GM12878 (cell line): ENCODE measurements around the gene TMED7. TPM values are rescaled to one million over a fixed set of nuclear protein-coding genes. Genes with fewer than 3 reads are reported as not detected.

Experiments
- ATAC-seq: fragments of 200-7000 bp; cut with Tn5 transposase; 3 replicates; pipeline ENCODE4 v1.9.1; 2020; ENCODE audit warnings: mild to moderate bottlenecking, moderate library complexity
- BruUV-seq: library from RNA; stranded (reverse); fragments of 400-500 nt; replicated peaks from 2 replicates; lab custom pipeline; 2021; lab: Mats Ljungman, UMichigan
- CTCF ChIA-PET: fragments of 300-600 bp; sonication (Branson Sonifier 250); formaldehyde crosslinking; extraction: SDS; loops from one replicate; lab custom pipeline; 2021; ENCODE audit warnings: inconsistent platforms; lab: Yijun Ruan, JAX
- POLR2A ChIA-PET: fragments of 350-600 bp; formaldehyde crosslinking; extraction: SDS; loops from one replicate; lab custom pipeline; 2021; ENCODE audit warnings: inconsistent platforms; lab: Charles Lee
- RAD21 ChIA-PET: fragments of 300-600 bp; sonication (Branson Sonifier 250); formaldehyde crosslinking; loops from one replicate; lab custom pipeline; 2023; ENCODE audit warnings: antibody characterized with exemption; ENCODE audit not compliant: unreplicated experiment; lab: Charles Lee
- SMC1A ChIA-PET: fragments of 300-600 bp; sonication (Branson Sonifier 250); formaldehyde crosslinking; loops from one replicate; lab custom pipeline; 2023; ENCODE audit not compliant: unreplicated experiment, uncharacterized antibody; lab: Charles Lee
- DNase-seq: peaks from one replicate; pipeline ENCODE4 v3.0.0-alpha.2; 2011; ENCODE audit warnings: low read depth, low spot score
- FAIRE-seq: peaks from 3 replicates; lab custom pipeline; 2011; peaks lifted over from hg19 to GRCh38; lab: Jason Lieb, UNC
- H2AFZ ChIP-seq: 2 replicates; pipeline ENCODE4 v1.6.0; 2011; ENCODE audit warnings: low read depth, low read length, control low read depth; ENCODE audit not compliant: control insufficient read depth
- H3K27ac ChIP-seq: 2 replicates; pipeline ENCODE4 v1.5.1; 2011; ENCODE audit warnings: control low read depth; ENCODE audit not compliant: control insufficient read depth, insufficient read depth
- H3K27me3 ChIP-seq, 2 experiments: replicated peaks in 1 of 2; 2 replicates each; pipeline versions ENCODE4 v1.6.0 to v1.6.1; 2011; ENCODE audit warnings: low read length in 1 of 2; ENCODE audit not compliant: control insufficient read depth in 2 of 2, insufficient read depth in 2 of 2
- H3K36me3 ChIP-seq, 2 experiments: 2 replicates each; pipeline ENCODE4 v1.5.1; 2011; ENCODE audit warnings: low read length in 1 of 2; ENCODE audit not compliant: control insufficient read depth in 2 of 2, insufficient read depth in 2 of 2
- H3K4me1 ChIP-seq: 2 replicates; pipeline ENCODE4 v1.6.1; 2011; ENCODE audit warnings: mild to moderate bottlenecking, low read length, moderate library complexity, mixed read lengths; ENCODE audit not compliant: control insufficient read depth, insufficient read depth
- H3K4me2 ChIP-seq: 2 replicates; pipeline ENCODE4 v1.6.0; 2011; ENCODE audit warnings: control low read depth; ENCODE audit not compliant: control insufficient read depth, insufficient read depth
- H3K4me3 ChIP-seq: fragments of 200-600 bp; sonication (generic); 2 replicates; pipeline ENCODE4 v1.5.1; 2016
- H3K79me2 ChIP-seq: 2 replicates; pipeline ENCODE4 v1.6.0; 2011; ENCODE audit warnings: low read length; ENCODE audit not compliant: control insufficient read depth, insufficient read depth
- H3K9ac ChIP-seq: 2 replicates; pipeline ENCODE4 v1.8.0; 2011; ENCODE audit warnings: low read length, control low read depth, mixed read lengths; ENCODE audit not compliant: control insufficient read depth, insufficient read depth
- H3K9me3 ChIP-seq: replicated peaks from 3 replicates; pipeline ENCODE4 v1.5.1; 2011; ENCODE audit warnings: mild to moderate bottlenecking, low read length; ENCODE audit not compliant: control insufficient read depth, insufficient read depth
- H4K20me1 ChIP-seq: 2 replicates; pipeline ENCODE4 v1.6.0; 2011; ENCODE audit not compliant: control insufficient read depth, insufficient read depth
- CHD4 ChIP-seq: fragments of 200-600 bp; sonication (generic); IDR thresholded peaks from 2 replicates; pipeline ENCODE4 v1.6.1; 2016; ENCODE audit warnings: mild to moderate bottlenecking
- IKZF1 ChIP-seq: fragments of 450-650 bp; conservative IDR thresholded peaks from 2 replicates; pipeline ENCODE4 v1.6.1; 2017; ENCODE audit warnings: antibody characterized with exemption, mild to moderate bottlenecking
- POLR2AphosphoS2 ChIP-seq: IDR thresholded peaks from 2 replicates; pipeline ENCODE4 v1.6.1; 2011; ENCODE audit warnings: low read depth, mild to moderate bottlenecking, low read length, improper control_type of control experiment, moderate library complexity
- SMAD5 ChIP-seq: IDR thresholded peaks from 2 replicates; pipeline ENCODE4 v1.6.1; 2016; ENCODE audit warnings: antibody characterized with exemption, low read depth
- TCF3 ChIP-seq: IDR thresholded peaks from 2 replicates; pipeline ENCODE4 v1.6.1; 2012; ENCODE audit warnings: low read depth, mild to moderate bottlenecking, low read length, borderline replicate concordance; ENCODE audit not compliant: insufficient read depth
- WRNIP1 ChIP-seq: IDR thresholded peaks from 2 replicates; pipeline ENCODE4 v1.6.1; 2011; ENCODE audit warnings: low read depth, low read length, improper control_type of control experiment, borderline replicate concordance
- ZNF24 ChIP-seq: fragments of 450-650 bp; IDR thresholded peaks from 2 replicates; pipeline ENCODE4 v1.6.1; 2017; ENCODE audit warnings: antibody characterized with exemption, mild to moderate bottlenecking
- WGBS: methylation state at CpG from one replicate; pipeline ENCODE4 v1.1.6; 2016; ENCODE audit warnings: low lambda C conversion rate; ENCODE audit not compliant: insufficient replicate concordance, insufficient coverage; ENCODE audit errors: missing lambda C conversion rate; 5-methylcytosine and 5-hydroxymethylcytosine counted together
- in situ Hi-C: fragments of 300-500 bp; cut with MboI; formaldehyde crosslinking; loops from 9 replicates; pipeline ENCODE4 v1.14.3; 2018; ENCODE audit warnings: mixed read lengths
- intact Hi-C: fragments of 100-400 bp; cut with micrococcal nuclease; formaldehyde crosslinking; loops from one replicate; pipeline ENCODE4 v1.14.2; 2022; ENCODE audit not compliant: unreplicated experiment
- polyA plus RNA-seq, 11 experiments: library from polyadenylated mRNA; depleted of rRNA in 4 of 11; unstranded in 6 of 11; stranded (reverse) in 5 of 11; fragments of >200 nt; fragmentation: Nextera tagmentation in 4 of 11; fragmentation: Illumina TruSeq in 1 of 11; extraction: Ambion mirVana in 4 of 11; extraction: Trizol in 1 of 11; gene quantifications; 1 replicate in 1 of 11; 2 replicates in 10 of 11; pipeline versions ENCODE4 v1.2.1 to v1.2.3, GENCODE V29; 2011 to 2016; ENCODE audit warnings: inconsistent platforms in 2 of 11, missing spikeins in 2 of 11, low read depth in 1 of 11
- total RNA-seq, 4 experiments: library from RNA; depleted of rRNA in 3 of 4; stranded (reverse); fragments of >200 nt in 3 of 4; fragmentation: Illumina TruSeq in 1 of 4; extraction: Trizol in 1 of 4; gene quantifications; 2 replicates each; pipeline versions ENCODE4 v1.2.1 to v1.2.3, GENCODE V29; 2013 to 2021
- TF ChIP-seq, protein P1 (sequence below): fragments of 450-650 bp; IDR thresholded peaks from 2 replicates; pipeline ENCODE4 v1.6.1; 2016; ENCODE audit warnings: mild to moderate bottlenecking
- TF ChIP-seq, protein P2 (sequence below): IDR thresholded peaks from 2 replicates; pipeline ENCODE4 v1.6.1; 2012; ENCODE audit warnings: low read depth, low read length, improper control_type of control experiment
- TF ChIP-seq, protein P3 (sequence below): fragments of 450-650 bp; formaldehyde crosslinking; IDR thresholded peaks from 2 replicates; pipeline ENCODE4 v1.5.0; 2022; ENCODE audit warnings: mild to moderate bottlenecking, missing genetic modification characterization
- TF ChIP-seq, protein P4 (sequence below): fragments of 450-650 bp; IDR thresholded peaks from 2 replicates; pipeline ENCODE4 v1.6.1; 2018; ENCODE audit warnings: mild to moderate bottlenecking, low read depth, moderate library complexity; ENCODE audit not compliant: partially characterized antibody
- TF ChIP-seq, protein P5 (sequence below): fragments of 150-350 bp; IDR thresholded peaks from 2 replicates; pipeline ENCODE4 v1.6.1; 2014; ENCODE audit warnings: mild to moderate bottlenecking, low read depth, low read length

The TMED7 gene
- total and polyA plus RNA-seq, 10 of the 15 experiments (the other 5 are each of a cell fraction or from before 2014, with no cell fraction given) = 8.0 to 37.3 (median 25.2) TPM

DNA sequence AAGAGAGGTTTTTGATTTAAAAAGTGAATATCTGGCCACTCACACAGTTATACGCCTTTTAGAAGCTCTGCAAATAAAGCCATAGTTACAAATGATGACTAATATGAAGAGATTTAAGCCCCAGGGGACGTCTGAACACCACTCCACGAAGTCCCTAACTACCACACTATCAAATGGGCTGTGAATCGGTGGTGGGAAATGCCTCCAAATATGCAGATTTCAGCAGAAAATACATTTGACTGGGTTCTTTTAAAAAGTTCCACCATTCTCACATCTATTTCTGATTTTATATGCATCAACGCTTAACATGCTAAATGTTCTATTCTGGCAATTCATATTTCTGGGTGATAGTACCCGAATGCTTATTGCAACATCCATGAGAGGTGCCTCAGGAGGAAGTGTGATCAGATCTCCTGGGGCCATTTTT, 46.1 kb downstream of the TMED7 start:
- RAD21 ChIA-PET = interaction anchor here (1.0 to 7.7 kb wide), 9 partner anchors 9 to 1145 kb away, joined by 3 to 66 read pairs (median 4); partner anchors contain the start of gene FEM1C
- no peak overlapping the region; the same call in 1 of the 2 replicates for H2AFZ ChIP-seq
- no TSS peak for BruUV-seq
- TF ChIP-seq CHD4 (no peak), IKZF1 (peak; percentile 51), ZNF24 (no peak), WRNIP1 (no peak), TCF3 (no peak), SMAD5 (no peak), POLR2AphosphoS2 (no peak)
- TF ChIP-seq, protein P1, sequence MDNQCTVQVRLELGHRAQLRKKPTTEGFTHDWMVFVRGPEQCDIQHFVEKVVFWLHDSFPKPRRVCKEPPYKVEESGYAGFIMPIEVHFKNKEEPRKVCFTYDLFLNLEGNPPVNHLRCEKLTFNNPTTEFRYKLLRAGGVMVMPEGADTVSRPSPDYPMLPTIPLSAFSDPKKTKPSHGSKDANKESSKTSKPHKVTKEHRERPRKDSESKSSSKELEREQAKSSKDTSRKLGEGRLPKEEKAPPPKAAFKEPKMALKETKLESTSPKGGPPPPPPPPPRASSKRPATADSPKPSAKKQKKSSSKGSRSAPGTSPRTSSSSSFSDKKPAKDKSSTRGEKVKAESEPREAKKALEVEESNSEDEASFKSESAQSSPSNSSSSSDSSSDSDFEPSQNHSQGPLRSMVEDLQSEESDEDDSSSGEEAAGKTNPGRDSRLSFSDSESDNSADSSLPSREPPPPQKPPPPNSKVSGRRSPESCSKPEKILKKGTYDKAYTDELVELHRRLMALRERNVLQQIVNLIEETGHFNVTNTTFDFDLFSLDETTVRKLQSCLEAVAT = 0 out of 2 replicates have a peak, but pooled peaks have one; percentile 48
- TF ChIP-seq, protein P2, sequence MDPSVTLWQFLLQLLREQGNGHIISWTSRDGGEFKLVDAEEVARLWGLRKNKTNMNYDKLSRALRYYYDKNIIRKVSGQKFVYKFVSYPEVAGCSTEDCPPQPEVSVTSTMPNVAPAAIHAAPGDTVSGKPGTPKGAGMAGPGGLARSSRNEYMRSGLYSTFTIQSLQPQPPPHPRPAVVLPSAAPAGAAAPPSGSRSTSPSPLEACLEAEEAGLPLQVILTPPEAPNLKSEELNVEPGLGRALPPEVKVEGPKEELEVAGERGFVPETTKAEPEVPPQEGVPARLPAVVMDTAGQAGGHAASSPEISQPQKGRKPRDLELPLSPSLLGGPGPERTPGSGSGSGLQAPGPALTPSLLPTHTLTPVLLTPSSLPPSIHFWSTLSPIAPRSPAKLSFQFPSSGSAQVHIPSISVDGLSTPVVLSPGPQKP = no peak
- TF ChIP-seq, protein P3, sequence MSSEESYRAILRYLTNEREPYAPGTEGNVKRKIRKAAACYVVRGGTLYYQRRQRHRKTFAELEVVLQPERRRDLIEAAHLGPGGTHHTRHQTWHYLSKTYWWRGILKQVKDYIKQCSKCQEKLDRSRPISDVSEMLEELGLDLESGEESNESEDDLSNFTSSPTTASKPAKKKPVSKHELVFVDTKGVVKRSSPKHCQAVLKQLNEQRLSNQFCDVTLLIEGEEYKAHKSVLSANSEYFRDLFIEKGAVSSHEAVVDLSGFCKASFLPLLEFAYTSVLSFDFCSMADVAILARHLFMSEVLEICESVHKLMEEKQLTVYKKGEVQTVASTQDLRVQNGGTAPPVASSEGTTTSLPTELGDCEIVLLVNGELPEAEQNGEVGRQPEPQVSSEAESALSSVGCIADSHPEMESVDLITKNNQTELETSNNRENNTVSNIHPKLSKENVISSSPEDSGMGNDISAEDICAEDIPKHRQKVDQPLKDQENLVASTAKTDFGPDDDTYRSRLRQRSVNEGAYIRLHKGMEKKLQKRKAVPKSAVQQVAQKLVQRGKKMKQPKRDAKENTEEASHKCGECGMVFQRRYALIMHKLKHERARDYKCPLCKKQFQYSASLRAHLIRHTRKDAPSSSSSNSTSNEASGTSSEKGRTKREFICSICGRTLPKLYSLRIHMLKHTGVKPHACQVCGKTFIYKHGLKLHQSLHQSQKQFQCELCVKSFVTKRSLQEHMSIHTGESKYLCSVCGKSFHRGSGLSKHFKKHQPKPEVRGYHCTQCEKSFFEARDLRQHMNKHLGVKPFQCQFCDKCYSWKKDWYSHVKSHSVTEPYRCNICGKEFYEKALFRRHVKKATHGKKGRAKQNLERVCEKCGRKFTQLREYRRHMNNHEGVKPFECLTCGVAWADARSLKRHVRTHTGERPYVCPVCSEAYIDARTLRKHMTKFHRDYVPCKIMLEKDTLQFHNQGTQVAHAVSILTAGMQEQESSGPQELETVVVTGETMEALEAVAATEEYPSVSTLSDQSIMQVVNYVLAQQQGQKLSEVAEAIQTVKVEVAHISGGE (CRISPR knock-in tag) = no peak
- TF ChIP-seq, protein P4, sequence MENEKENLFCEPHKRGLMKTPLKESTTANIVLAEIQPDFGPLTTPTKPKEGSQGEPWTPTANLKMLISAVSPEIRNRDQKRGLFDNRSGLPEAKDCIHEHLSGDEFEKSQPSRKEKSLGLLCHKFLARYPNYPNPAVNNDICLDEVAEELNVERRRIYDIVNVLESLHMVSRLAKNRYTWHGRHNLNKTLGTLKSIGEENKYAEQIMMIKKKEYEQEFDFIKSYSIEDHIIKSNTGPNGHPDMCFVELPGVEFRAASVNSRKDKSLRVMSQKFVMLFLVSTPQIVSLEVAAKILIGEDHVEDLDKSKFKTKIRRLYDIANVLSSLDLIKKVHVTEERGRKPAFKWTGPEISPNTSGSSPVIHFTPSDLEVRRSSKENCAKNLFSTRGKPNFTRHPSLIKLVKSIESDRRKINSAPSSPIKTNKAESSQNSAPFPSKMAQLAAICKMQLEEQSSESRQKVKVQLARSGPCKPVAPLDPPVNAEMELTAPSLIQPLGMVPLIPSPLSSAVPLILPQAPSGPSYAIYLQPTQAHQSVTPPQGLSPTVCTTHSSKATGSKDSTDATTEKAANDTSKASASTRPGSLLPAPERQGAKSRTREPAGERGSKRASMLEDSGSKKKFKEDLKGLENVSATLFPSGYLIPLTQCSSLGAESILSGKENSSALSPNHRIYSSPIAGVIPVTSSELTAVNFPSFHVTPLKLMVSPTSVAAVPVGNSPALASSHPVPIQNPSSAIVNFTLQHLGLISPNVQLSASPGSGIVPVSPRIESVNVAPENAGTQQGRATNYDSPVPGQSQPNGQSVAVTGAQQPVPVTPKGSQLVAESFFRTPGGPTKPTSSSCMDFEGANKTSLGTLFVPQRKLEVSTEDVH = peak; percentile 29
- TF ChIP-seq, protein P5, sequence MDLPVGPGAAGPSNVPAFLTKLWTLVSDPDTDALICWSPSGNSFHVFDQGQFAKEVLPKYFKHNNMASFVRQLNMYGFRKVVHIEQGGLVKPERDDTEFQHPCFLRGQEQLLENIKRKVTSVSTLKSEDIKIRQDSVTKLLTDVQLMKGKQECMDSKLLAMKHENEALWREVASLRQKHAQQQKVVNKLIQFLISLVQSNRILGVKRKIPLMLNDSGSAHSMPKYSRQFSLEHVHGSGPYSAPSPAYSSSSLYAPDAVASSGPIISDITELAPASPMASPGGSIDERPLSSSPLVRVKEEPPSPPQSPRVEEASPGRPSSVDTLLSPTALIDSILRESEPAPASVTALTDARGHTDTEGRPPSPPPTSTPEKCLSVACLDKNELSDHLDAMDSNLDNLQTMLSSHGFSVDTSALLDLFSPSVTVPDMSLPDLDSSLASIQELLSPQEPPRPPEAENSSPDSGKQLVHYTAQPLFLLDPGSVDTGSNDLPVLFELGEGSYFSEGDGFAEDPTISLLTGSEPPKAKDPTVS = no peak

More for the DNA sequence above, 46.1 kb downstream of the TMED7 start:
- Histone ChIP-seq H3K27ac (peak overlapping the region; percentile 85), H3K9me3 (peaks cover 10% of the 10 kb centered on the region; the same call in 2 of the 3 replicates), H3K4me1 (peaks cover 44% of the 10 kb centered on the region), H3K79me2 (peaks cover 6% of the 10 kb centered on the region), H3K4me2 (peak overlapping the region; percentile 67; the same call in 1 of the 2 replicates), H3K4me3 (no peak overlapping the region), H4K20me1 (no peaks in the 10 kb centered on the region), H3K9ac (no peak overlapping the region), H3K27me3 (no peaks in the 10 kb centered on the region), H3K36me3 (0 out of 4 replicates have a peak, but pooled peaks cover 0 to 4% of the 10 kb centered on the region in 2 experiments)
- CTCF ChIA-PET = interaction anchor here (0.8 to 1.3 kb wide), 2 partner anchors 36 to 318 kb away, joined by 3 read pairs; no protein-coding TSS in a partner anchor
- ATAC-seq (peak; percentile 81), DNase-seq (peak; percentile 77), FAIRE-seq (no peak)
- WGBS = under 1% methylated on average over 6 of the region's 6 CpGs
- intact Hi-C loops (no loop called here), in situ Hi-C loops (loop anchor here (25.0 kb wide), 1 partner anchor 1142 kb away; no protein-coding TSS in a partner anchor)
- SMC1A ChIA-PET = interaction anchor here (1.0 to 11.4 kb wide), 5 partner anchors 37 to 497 kb away, joined by 3 to 156 read pairs (median 4); partner anchors contain the start of gene FEM1C
- POLR2A ChIA-PET = interaction anchor here (0.5 to 2.0 kb wide), 5 partner anchors 22 to 44 kb away, joined by 3 to 5 read pairs (median 4); partner anchors contain the start of gene FEM1C
